ENCODE results near the gene LOXHD1. TPM values are rescaled to one million over a fixed set of nuclear protein-coding genes. Genes with fewer than 3 reads are reported as not detected.

Gene LOXHD1
- total and polyA plus RNA-seq, 2 of the 4 experiments (the other 2 are of a cell fraction), result not detected

DNA sequence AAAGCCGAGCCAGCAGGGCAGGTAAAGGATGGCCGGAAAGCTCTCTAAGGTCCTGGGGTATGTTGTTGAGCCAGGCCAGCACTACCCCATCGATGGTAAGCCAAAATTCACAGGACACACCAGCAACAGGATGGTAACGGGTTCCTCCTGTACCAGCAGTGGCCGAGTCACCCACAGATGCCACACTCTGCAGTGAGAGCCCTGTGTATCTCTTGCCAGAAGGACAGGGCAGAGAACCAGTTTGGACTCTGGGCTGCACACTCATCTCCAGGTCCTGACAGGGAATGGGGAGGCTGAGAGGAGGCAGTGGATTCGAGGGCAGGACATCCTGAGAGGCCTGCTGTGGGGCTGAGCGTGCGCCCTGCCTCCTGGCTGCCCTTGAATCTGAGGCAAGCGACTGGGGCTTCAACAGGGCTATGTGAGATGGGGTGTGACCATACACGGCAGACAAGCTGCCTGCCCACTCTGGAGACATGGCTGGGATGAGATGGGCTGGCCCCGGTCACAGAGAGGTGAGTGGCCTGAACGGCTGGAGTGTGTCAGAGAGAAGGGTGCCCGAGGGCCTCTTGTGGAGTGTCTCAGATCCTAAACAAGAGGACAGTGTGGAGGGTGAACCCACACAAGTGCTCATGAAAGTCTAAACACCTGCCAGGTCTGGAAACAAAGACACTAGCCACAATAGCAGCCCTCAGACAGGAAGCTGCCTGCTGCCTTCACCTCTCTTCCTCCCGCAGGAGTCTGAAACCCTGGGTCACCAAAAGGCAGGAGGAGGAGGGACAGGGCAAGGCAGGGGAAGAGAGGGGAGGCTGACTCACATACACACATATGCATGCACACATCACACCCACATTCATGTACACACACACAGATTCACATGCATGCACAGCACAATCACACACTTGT lies 182.3 kb downstream of the LOXHD1 start:
- ChIA-PET POLR2A (ENCODE audit: unreplicated experiment) (no interaction called here), CTCF (no interaction called here)
- ATAC-seq (ENCODE audit: low read depth) (no peak), DNase-seq (no peak)
- H2BK120ac ChIP-seq (ENCODE audit: low read depth, low read length), result no peak overlapping the region
- H2BK20ac ChIP-seq (ENCODE audit: low read depth, low read length), result no peak overlapping the region
- H4K91ac ChIP-seq (ENCODE audit: insufficient read depth, low read depth, low read length), result no peak overlapping the region
- H2BK15ac ChIP-seq (ENCODE audit: low read depth, low read length), result no peak overlapping the region
- H4K5ac ChIP-seq (ENCODE audit: low read depth, low read length), result no peak overlapping the region
- no peaks in the 10 kb centered on the region; the same call in 1 of the 2 replicates for H3K27me3 ChIP-seq (ENCODE audit: control insufficient read depth, insufficient read depth, low read length)
- no peak overlapping the region for H2AK5ac ChIP-seq (ENCODE audit: low read depth, low read length)
- H3K4me3 ChIP-seq (ENCODE audit: insufficient read depth, low read depth, low read length), result no peak overlapping the region
- H3K9ac ChIP-seq (ENCODE audit: low read depth, low read length), result no peak overlapping the region
- peaks cover 5% of the 10 kb centered on the region; the same call in 1 of the 2 replicates for H4K20me1 ChIP-seq (ENCODE audit: insufficient read depth, low read length)
- no peaks in the 10 kb centered on the region for H3K36me3 ChIP-seq (ENCODE audit: control insufficient read depth, insufficient read depth, low read length)
- dilution Hi-C loops (cut with HindIII; ENCODE audit: low sequenced_read_pairs, unreplicated experiment) (no loop called here), intact Hi-C loops (cut with micrococcal nuclease) (no loop called here), in situ Hi-C loops (cut with MboI; ENCODE audit: low sequenced_read_pairs) (loop anchor here (5.0 kb wide), 1 partner anchor 327 kb away; no protein-coding TSS in a partner anchor)
- no peak overlapping the region for H3K4me2 ChIP-seq (ENCODE audit: low read depth, low read length)
- no TSS peak for BruUV-seq (replicated peaks)
- 31% methylated on average over 7 of the region's 14 CpGs; no CpG with 5 or more reads in 1 of the 2 experiments for WGBS, 2 experiments (ENCODE audit: extremely low coverage in 2 of 2, insufficient read length in 1 of 2)
- no peak overlapping the region for H3K14ac ChIP-seq (replicated peaks; ENCODE audit: low read depth, low read length)
- no peak overlapping the region for H3K56ac ChIP-seq (ENCODE audit: extremely low read depth, insufficient read depth, low read length)
- H3K27ac ChIP-seq (ENCODE audit: insufficient read depth, low read length), result no peak overlapping the region
- no peak overlapping the region for H3K4ac ChIP-seq (ENCODE audit: low read depth, low read length)
- H3K18ac ChIP-seq (ENCODE audit: low read depth, low read length), result no peak overlapping the region
- H3K4me1 ChIP-seq (ENCODE audit: control insufficient read depth, insufficient read depth, low read length), result no peaks in the 10 kb centered on the region
- H2AFZ ChIP-seq (replicated peaks; ENCODE audit: low read length, poor library complexity), result peak overlapping the region; percentile 21
- no peaks in the 10 kb centered on the region for H3K9me3 ChIP-seq (ENCODE audit: control insufficient read depth, insufficient read depth, low read length)
- no peak overlapping the region for H2AK9ac ChIP-seq (replicated peaks; ENCODE audit: low read depth, low read length, poor library complexity)
- no peak overlapping the region for H3K23ac ChIP-seq (ENCODE audit: low read depth, low read length)
- no peaks in the 10 kb centered on the region for H3K79me1 ChIP-seq (ENCODE audit: low read depth in 1 of 2, low read length in 2 of 2)
- H4K8ac ChIP-seq (ENCODE audit: low read depth in 2 of 2, low read length in 2 of 2), result no peak overlapping the region
- no peak overlapping the region for H2BK5ac ChIP-seq (ENCODE audit: low read depth, low read length, poor library complexity, severe bottlenecking)
- no peaks in the 10 kb centered on the region; the same call in 1 of the 2 replicates for H3K9me1 ChIP-seq (ENCODE audit: insufficient read depth, low read length)
- TF ChIP-seq CHD1 (IDR thresholded peaks at IDR 0.05; ENCODE audit: low read depth, low read length) (no peak), BHLHE40 (IDR thresholded peaks at IDR 0.05; ENCODE audit: low read depth, low read length) (no peak), SMC3 (IDR thresholded peaks at IDR 0.05; ENCODE audit: low read depth, low read length) (no peak), MAFK (IDR thresholded peaks at IDR 0.05; ENCODE audit: low read depth, low read length) (no peak), POLR2A (IDR thresholded peaks at IDR 0.05; ENCODE audit: low read depth, low read length) (no peak), RAD21 (IDR thresholded peaks at IDR 0.05; ENCODE audit: low read length) (no peak), MAZ (IDR thresholded peaks at IDR 0.05; ENCODE audit: borderline replicate concordance, low read depth, low read length) (no peak), RCOR1 (IDR thresholded peaks at IDR 0.05; ENCODE audit: insufficient replicate concordance, low read length) (no peak), FOS (IDR thresholded peaks at IDR 0.05; ENCODE audit: low read depth, low read length) (no peak), NFE2L2 (IDR thresholded peaks at IDR 0.05; ENCODE audit: low read depth, low read length) (no peak), MXI1 (IDR thresholded peaks at IDR 0.05; ENCODE audit: borderline replicate concordance, low read depth, low read length) (no peak), RFX5 (IDR thresholded peaks at IDR 0.05; ENCODE audit: low read depth, low read length) (no peak)
- TF ChIP-seq, protein P1, sequence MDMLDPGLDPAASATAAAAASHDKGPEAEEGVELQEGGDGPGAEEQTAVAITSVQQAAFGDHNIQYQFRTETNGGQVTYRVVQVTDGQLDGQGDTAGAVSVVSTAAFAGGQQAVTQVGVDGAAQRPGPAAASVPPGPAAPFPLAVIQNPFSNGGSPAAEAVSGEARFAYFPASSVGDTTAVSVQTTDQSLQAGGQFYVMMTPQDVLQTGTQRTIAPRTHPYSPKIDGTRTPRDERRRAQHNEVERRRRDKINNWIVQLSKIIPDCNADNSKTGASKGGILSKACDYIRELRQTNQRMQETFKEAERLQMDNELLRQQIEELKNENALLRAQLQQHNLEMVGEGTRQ (IDR thresholded peaks at IDR 0.05; ENCODE audit: low read depth, low read length), result no peak
- TF ChIP-seq, protein P2, sequence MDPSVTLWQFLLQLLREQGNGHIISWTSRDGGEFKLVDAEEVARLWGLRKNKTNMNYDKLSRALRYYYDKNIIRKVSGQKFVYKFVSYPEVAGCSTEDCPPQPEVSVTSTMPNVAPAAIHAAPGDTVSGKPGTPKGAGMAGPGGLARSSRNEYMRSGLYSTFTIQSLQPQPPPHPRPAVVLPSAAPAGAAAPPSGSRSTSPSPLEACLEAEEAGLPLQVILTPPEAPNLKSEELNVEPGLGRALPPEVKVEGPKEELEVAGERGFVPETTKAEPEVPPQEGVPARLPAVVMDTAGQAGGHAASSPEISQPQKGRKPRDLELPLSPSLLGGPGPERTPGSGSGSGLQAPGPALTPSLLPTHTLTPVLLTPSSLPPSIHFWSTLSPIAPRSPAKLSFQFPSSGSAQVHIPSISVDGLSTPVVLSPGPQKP (IDR thresholded peaks at IDR 0.05; ENCODE audit: borderline replicate concordance, low read depth, low read length), result no peak
- TF ChIP-seq, protein P3, sequence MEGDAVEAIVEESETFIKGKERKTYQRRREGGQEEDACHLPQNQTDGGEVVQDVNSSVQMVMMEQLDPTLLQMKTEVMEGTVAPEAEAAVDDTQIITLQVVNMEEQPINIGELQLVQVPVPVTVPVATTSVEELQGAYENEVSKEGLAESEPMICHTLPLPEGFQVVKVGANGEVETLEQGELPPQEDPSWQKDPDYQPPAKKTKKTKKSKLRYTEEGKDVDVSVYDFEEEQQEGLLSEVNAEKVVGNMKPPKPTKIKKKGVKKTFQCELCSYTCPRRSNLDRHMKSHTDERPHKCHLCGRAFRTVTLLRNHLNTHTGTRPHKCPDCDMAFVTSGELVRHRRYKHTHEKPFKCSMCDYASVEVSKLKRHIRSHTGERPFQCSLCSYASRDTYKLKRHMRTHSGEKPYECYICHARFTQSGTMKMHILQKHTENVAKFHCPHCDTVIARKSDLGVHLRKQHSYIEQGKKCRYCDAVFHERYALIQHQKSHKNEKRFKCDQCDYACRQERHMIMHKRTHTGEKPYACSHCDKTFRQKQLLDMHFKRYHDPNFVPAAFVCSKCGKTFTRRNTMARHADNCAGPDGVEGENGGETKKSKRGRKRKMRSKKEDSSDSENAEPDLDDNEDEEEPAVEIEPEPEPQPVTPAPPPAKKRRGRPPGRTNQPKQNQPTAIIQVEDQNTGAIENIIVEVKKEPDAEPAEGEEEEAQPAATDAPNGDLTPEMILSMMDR (conservative IDR thresholded peaks at IDR 0.05; ENCODE audit: low read depth, low read length), result no peak
